Ishikawa (cell line): ENCODE results near the gene PCDHGA1.

Source experiments
- CEBPB ChIP-seq: IDR thresholded peaks from 2 replicates; pipeline ENCODE4 v1.6.1; 2012
- CREB1 ChIP-seq: IDR thresholded peaks from 2 replicates; pipeline ENCODE4 v1.6.1; 2012; ENCODE audit warnings: low read depth
- EGR1 ChIP-seq: IDR thresholded peaks from 2 replicates; pipeline ENCODE4 v1.6.1; 2012
- EP300 ChIP-seq: IDR thresholded peaks from 2 replicates; pipeline ENCODE4 v1.6.1; 2012; ENCODE audit warnings: borderline replicate concordance
- FOXM1 ChIP-seq: IDR thresholded peaks from 2 replicates; pipeline ENCODE4 v1.6.1; 2012; ENCODE audit warnings: low read depth, borderline replicate concordance
- NFIC ChIP-seq: IDR thresholded peaks from 2 replicates; pipeline ENCODE4 v1.6.1; 2012
- RAD21 ChIP-seq: IDR thresholded peaks from 2 replicates; pipeline ENCODE4 v1.6.1; 2012; ENCODE audit warnings: low read depth
- TAF1 ChIP-seq: IDR thresholded peaks from 2 replicates; pipeline ENCODE4 v1.6.1; 2012; ENCODE audit warnings: low read depth, mild to moderate bottlenecking
- TCF12 ChIP-seq: IDR thresholded peaks from 2 replicates; pipeline ENCODE4 v1.6.1; 2012; ENCODE audit warnings: low read depth
- TEAD4 ChIP-seq: IDR thresholded peaks from 2 replicates; pipeline ENCODE4 v1.6.1; 2012
- YY1 ChIP-seq: IDR thresholded peaks from 2 replicates; pipeline ENCODE4 v1.6.1; 2012; ENCODE audit warnings: low read depth
- ZBTB7A ChIP-seq: IDR thresholded peaks from 2 replicates; pipeline ENCODE4 v1.6.1; 2012; ENCODE audit warnings: low read depth
- TF ChIP-seq, protein P1 (sequence below): IDR thresholded peaks from 2 replicates; pipeline ENCODE4 v1.6.1; 2012
- TF ChIP-seq, protein P2 (sequence below): IDR thresholded peaks from 2 replicates; pipeline ENCODE4 v1.6.1; 2012; ENCODE audit warnings: low read depth, mild to moderate bottlenecking
- TF ChIP-seq, protein P3 (sequence below): IDR thresholded peaks from 2 replicates; pipeline ENCODE4 v1.6.1; 2012

Gene PCDHGA1

DNA sequence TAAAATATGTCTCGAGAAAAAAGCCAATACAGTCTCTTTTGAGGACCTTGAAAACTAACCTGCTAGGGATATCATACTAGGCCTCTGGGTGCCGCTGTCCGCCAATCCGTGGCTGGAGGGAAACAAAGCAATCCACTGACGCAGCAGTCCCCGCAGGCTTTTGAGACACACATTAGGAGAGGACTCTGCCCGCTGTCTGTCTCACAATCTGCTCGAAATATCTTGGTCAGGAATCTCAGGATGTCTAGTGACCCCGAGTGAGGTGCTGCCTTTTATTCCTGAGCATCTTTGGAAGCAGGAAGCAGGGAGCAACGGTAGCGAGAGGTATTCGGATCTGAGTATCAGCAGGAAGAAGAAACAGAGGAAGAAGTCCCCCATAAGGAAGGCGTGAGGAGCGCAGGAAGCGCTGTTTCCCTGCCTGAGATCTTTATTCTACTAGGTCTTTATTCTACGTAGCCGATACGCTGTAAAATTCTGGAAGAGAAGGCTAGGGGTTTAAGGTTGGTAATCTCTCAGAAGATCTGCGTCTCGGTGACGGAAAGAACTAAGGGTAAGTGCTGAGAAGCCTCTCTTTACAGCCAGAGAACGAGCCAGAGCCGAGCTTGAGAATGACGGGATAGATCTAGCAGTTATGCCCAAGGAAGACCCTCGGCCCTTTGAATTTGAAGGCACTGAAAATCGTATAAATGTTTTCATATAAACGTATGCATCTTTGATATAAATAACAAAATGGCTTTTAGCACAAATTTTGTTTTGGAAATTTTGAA is 4.0 kb upstream of the PCDHGA1 start:
- TF ChIP-seq RAD21, result peak; percentile 28; the same call in 1 of the 2 replicates
- no peak for TF ChIP-seq FOXM1
- no peak for TF ChIP-seq EGR1

DNA sequence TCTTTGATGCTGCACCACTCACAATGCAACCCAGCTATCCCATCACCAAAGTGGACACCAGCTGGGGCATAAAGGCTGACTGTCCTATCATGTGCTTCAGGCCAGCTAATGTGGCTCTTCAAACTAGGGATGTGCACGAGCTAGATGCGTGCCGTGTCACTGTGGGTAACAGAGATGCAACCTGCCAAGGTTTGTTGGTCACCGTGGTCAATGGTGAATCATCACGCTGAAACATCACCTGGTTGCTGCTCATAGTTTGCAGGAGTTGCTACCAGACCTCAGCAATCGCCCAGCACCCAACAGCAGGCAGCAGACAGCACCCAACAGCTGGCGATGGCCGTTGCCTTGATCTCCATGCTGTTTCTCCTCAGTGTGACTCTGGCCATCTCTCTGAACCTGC is 2.1 kb upstream of the PCDHGA1 start:
- TF ChIP-seq TAF1 (no peak), EGR1 (no peak), TCF12 (no peak)
- TF ChIP-seq, protein P1, sequence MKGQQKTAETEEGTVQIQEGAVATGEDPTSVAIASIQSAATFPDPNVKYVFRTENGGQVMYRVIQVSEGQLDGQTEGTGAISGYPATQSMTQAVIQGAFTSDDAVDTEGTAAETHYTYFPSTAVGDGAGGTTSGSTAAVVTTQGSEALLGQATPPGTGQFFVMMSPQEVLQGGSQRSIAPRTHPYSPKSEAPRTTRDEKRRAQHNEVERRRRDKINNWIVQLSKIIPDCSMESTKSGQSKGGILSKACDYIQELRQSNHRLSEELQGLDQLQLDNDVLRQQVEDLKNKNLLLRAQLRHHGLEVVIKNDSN, result no peak

DNA sequence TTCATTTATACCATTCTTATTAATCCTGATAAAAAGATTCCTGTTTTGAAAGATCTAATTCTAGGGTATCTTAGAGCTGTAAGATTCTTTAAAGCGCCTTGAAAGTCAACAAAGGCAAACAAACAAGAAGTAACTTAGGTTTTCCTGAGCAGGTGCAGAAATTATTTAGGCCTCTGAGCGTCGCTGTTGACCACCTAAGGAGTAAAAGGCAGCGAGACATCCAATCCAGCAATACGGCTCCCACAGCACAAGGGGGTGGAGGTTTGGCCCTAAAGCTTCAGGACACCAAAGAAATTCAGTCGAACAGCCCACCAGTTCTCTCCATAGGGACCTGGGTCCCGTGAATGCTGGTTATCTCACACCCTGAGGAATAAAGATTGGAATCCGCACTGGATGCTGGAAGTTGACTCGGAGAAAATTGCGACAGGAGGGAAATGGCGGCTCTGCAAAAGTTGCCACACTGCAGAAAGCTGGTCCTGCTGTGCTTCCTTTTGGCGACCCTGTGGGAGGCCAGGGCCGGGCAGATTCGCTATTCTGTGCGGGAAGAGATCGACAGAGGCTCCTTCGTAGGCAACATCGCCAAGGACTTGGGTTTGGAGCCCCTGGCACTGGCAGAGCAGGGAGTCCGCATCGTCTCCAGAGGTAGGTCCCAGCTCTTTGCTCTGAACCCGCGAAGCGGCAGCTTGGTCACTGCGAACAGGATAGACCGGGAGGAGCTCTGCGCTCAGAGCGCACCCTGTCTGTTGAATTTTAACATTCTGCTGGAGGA is 8.4 kb downstream of the PCDHGA1 start, which contains the start of gene PCDHGA2:
TSS of gene PCDHGA2 (plus strand) at position 223 of the 769 bp plus-strand sequence.
- no peak for TF ChIP-seq ZBTB7A
- TF ChIP-seq RAD21, result peak; percentile 39
- TF ChIP-seq TCF12, result no peak

DNA sequence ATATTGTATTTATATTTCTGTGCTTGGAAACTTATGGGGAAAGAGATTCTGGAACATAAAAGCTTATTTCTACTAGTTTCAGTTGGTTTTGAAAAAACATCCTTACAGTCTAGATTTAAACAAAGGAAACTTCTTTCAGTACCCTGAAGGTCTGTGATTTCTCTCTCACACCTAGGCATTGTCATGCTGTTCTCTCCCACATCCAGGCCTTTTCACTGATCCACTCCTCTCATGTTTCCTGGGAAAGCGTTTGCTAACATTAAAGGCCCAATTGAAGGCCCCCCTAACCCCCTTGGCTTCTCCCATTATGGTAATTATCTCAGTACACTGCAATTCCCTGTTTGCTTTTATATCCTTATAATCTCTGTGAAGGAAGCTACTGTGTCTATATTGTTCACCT is 12.5 kb downstream of the PCDHGA1 start:
- TF ChIP-seq CEBPB (no peak), ZBTB7A (no peak), RAD21 (no peak), NFIC (no peak), TEAD4 (no peak), TCF12 (no peak)

DNA sequence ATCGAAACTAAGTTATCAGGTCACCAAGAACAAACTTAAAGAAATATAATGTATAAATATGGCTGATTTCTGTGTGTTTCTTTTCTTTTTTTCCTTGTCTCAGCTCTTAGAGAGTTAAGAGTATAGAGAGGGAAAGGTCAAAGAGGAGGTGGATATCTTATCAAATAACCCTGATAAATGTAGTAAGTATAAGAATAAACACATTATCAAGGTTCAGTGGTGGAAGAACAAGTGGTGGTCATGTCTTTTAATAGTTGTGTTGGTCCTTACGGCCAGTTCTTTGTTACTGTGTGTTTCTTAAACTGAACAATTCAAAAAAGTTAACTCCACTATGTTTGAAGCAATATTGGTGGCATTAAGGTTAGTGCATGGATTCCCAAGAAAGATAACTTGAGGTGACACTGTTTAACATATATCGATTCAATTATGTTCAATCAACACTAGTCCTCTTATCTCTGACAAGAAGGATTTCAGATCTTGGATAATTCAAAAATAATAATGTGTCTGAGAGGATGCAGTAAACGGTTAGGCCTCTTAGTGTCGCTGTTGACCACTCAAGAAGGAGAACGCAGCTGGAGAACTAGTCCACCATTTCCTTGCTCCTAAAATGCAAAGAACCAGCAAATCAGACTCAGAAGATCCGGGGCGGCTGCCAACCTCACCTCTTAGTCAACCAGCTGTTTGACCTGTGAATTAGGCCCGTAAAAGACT is 13.1 kb downstream of the PCDHGA1 start, which contains the start of gene PCDHGA3:
TSS of gene PCDHGA3 (plus strand) at position 588 of the 711 bp plus-strand sequence. CDS start 205 bp downstream, outside the sequence.
- TF ChIP-seq, protein P1, result no peak
- no peak for TF ChIP-seq RAD21

DNA sequence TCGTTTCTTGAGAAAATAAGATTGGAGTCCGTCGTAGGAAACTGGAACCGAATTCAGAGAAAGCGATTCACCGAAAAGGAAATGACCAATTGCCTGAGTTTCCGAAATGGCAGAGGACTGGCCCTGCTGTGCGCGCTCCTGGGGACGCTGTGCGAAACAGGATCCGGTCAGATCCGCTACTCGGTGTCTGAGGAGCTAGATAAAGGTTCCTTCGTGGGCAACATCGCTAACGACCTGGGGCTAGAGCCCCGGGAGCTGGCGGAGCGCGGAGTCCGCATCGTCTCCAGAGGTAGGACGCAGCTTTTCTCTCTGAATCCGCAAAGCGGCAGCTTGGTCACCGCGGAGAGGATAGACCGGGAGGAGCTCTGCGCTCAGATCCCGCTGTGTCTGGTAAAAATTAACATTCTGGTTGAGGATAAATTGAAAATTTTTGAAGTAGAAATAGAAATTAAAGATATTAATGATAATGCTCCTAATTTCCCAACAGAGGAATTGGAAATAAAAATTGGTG is 13.7 kb downstream of the PCDHGA1 start:
- TF ChIP-seq CREB1 (no peak), TAF1 (no peak), ZBTB7A (no peak), FOXM1 (no peak), YY1 (no peak), EP300 (no peak), TCF12 (no peak), NFIC (no peak), TEAD4 (no peak)
- TF ChIP-seq, protein P1, result no peak
- TF ChIP-seq, protein P2, sequence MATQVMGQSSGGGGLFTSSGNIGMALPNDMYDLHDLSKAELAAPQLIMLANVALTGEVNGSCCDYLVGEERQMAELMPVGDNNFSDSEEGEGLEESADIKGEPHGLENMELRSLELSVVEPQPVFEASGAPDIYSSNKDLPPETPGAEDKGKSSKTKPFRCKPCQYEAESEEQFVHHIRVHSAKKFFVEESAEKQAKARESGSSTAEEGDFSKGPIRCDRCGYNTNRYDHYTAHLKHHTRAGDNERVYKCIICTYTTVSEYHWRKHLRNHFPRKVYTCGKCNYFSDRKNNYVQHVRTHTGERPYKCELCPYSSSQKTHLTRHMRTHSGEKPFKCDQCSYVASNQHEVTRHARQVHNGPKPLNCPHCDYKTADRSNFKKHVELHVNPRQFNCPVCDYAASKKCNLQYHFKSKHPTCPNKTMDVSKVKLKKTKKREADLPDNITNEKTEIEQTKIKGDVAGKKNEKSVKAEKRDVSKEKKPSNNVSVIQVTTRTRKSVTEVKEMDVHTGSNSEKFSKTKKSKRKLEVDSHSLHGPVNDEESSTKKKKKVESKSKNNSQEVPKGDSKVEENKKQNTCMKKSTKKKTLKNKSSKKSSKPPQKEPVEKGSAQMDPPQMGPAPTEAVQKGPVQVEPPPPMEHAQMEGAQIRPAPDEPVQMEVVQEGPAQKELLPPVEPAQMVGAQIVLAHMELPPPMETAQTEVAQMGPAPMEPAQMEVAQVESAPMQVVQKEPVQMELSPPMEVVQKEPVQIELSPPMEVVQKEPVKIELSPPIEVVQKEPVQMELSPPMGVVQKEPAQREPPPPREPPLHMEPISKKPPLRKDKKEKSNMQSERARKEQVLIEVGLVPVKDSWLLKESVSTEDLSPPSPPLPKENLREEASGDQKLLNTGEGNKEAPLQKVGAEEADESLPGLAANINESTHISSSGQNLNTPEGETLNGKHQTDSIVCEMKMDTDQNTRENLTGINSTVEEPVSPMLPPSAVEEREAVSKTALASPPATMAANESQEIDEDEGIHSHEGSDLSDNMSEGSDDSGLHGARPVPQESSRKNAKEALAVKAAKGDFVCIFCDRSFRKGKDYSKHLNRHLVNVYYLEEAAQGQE, result no peak

DNA sequence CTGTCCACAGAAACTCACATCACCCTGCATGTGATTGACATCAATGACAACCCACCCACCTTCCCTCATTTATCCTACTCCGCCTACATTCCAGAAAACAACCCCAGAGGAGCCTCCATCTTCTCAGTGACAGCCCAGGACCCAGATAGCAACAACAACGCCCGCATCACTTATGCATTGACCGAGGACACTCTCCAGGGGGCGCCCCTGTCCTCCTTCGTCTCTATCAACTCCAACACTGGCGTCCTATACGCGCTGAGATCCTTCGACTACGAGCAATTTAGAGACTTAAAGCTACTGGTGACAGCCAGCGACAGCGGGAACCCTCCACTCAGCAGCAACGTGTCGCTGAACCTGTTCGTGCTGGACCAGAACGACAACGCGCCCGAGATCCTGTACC is 15.0 kb downstream of the PCDHGA1 start:
- TF ChIP-seq, protein P3, sequence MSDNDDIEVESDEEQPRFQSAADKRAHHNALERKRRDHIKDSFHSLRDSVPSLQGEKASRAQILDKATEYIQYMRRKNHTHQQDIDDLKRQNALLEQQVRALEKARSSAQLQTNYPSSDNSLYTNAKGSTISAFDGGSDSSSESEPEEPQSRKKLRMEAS, result no peak
- TF ChIP-seq ZBTB7A, result no peak
- no peak for TF ChIP-seq RAD21
- no peak for TF ChIP-seq TCF12
- TF ChIP-seq CREB1, result no peak
